Liver (tissue), 3 donors: ENCODE results near the gene PEX14.

Source experiments
- CTCF ChIP-seq: fragments of 150-350 bp; IDR thresholded peaks from 2 replicates; pipeline ENCODE4 v1.5.1; 2017; ENCODE audit warnings: improper control_type of control experiment, low read depth, low read length; ENCODE audit not compliant: missing input control
- HNF4A ChIP-seq, 2 donors: conservative IDR thresholded peaks; 2 replicates each; pipeline ENCODE4 v1.6.1; 2016; ENCODE audit warnings: antibody characterized with exemption in 2 of 2, mild to moderate bottlenecking in 2 of 2
- RAD21 ChIP-seq, 2 donors: IDR thresholded peaks; 2 replicates each; pipeline ENCODE4 v1.6.1; 2016; ENCODE audit warnings: antibody characterized with exemption in 2 of 2, mild to moderate bottlenecking in 2 of 2
- SP1 ChIP-seq: IDR thresholded peaks from 2 replicates; pipeline ENCODE4 v1.6.1; 2018; ENCODE audit warnings: antibody characterized with exemption, mild to moderate bottlenecking
- TF ChIP-seq, protein P1 (sequence below): IDR thresholded peaks from 2 replicates; pipeline ENCODE4 v1.6.1; 2016; ENCODE audit warnings: antibody characterized with exemption
- TF ChIP-seq, protein P2 (sequence below): IDR thresholded peaks from 2 replicates; pipeline ENCODE4 v1.6.1; 2016; ENCODE audit warnings: antibody characterized with exemption, mild to moderate bottlenecking
- donor health status: healthy.
- donor health status: healthy.

- TF ChIP-seq, protein P1, sequence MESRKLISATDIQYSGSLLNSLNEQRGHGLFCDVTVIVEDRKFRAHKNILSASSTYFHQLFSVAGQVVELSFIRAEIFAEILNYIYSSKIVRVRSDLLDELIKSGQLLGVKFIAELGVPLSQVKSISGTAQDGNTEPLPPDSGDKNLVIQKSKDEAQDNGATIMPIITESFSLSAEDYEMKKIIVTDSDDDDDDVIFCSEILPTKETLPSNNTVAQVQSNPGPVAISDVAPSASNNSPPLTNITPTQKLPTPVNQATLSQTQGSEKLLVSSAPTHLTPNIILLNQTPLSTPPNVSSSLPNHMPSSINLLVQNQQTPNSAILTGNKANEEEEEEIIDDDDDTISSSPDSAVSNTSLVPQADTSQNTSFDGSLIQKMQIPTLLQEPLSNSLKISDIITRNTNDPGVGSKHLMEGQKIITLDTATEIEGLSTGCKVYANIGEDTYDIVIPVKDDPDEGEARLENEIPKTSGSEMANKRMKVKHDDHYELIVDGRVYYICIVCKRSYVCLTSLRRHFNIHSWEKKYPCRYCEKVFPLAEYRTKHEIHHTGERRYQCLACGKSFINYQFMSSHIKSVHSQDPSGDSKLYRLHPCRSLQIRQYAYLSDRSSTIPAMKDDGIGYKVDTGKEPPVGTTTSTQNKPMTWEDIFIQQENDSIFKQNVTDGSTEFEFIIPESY = no peak
- TF ChIP-seq, protein P2, sequence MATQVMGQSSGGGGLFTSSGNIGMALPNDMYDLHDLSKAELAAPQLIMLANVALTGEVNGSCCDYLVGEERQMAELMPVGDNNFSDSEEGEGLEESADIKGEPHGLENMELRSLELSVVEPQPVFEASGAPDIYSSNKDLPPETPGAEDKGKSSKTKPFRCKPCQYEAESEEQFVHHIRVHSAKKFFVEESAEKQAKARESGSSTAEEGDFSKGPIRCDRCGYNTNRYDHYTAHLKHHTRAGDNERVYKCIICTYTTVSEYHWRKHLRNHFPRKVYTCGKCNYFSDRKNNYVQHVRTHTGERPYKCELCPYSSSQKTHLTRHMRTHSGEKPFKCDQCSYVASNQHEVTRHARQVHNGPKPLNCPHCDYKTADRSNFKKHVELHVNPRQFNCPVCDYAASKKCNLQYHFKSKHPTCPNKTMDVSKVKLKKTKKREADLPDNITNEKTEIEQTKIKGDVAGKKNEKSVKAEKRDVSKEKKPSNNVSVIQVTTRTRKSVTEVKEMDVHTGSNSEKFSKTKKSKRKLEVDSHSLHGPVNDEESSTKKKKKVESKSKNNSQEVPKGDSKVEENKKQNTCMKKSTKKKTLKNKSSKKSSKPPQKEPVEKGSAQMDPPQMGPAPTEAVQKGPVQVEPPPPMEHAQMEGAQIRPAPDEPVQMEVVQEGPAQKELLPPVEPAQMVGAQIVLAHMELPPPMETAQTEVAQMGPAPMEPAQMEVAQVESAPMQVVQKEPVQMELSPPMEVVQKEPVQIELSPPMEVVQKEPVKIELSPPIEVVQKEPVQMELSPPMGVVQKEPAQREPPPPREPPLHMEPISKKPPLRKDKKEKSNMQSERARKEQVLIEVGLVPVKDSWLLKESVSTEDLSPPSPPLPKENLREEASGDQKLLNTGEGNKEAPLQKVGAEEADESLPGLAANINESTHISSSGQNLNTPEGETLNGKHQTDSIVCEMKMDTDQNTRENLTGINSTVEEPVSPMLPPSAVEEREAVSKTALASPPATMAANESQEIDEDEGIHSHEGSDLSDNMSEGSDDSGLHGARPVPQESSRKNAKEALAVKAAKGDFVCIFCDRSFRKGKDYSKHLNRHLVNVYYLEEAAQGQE = no peak
- TF ChIP-seq SP1 = no peak
- no peak for TF ChIP-seq HNF4A (conservative IDR thresholded peaks at IDR 0.05)
- TF ChIP-seq RAD21 (IDR thresholded peaks at IDR 0.05) = peak; percentile 88 to 90
- TF ChIP-seq CTCF = peak; percentile 91
These were observed 20.2 kb downstream of the PEX14 start for GRCh38 chr1:10494754-10495474.
